HepG2 (cell line): ENCODE data around the gene ART5. TPM values are rescaled to one million over a fixed set of nuclear protein-coding genes. Genes with fewer than 3 reads are reported as not detected.

Experiments used
- BCL3 ChIP-seq: sonication (generic); formaldehyde crosslinking; IDR thresholded peaks from 2 replicates; pipeline ENCODE4 v1.5.1; 2020; ENCODE audit warnings: mild to moderate bottlenecking, missing genetic modification reagents, moderate library complexity
- CREM ChIP-seq, 2 experiments: sonication (generic) in 1 of 2; formaldehyde crosslinking in 1 of 2; IDR thresholded peaks; 2 replicates each; pipeline versions ENCODE4 v1.4.0 to v1.6.1; 2016 to 2020; ENCODE audit warnings: antibody characterized with exemption in 1 of 2, mild to moderate bottlenecking in 1 of 2, missing genetic modification reagents in 1 of 2
- ELF4 ChIP-seq: sonication (generic); formaldehyde crosslinking; IDR thresholded peaks from 2 replicates; pipeline ENCODE4 v1.5.0; 2020; ENCODE audit warnings: missing genetic modification reagents, mild to moderate bottlenecking, moderate library complexity, borderline replicate concordance
- FIP1L1 ChIP-seq: fragments of 200-400 bp; formaldehyde crosslinking; IDR thresholded peaks from 2 replicates; pipeline ENCODE4 v1.6.1; 2018; ENCODE audit warnings: low read depth, mild to moderate bottlenecking, low read length, moderate library complexity, borderline replicate concordance; ENCODE audit not compliant: insufficient read depth
- FOXA3 ChIP-seq: IDR thresholded peaks from 2 replicates; pipeline ENCODE4 v1.6.1; 2016; ENCODE audit warnings: missing genetic modification reagents, missing compliant biosample characterization
- IKZF1 ChIP-seq: fragments of 450-650 bp; IDR thresholded peaks from 2 replicates; pipeline ENCODE4 v1.7.1; 2016
- JUNB ChIP-seq: sonication (generic); formaldehyde crosslinking; IDR thresholded peaks from 2 replicates; pipeline ENCODE4 v1.8.0; 2022; ENCODE audit warnings: missing genetic modification reagents, mild to moderate bottlenecking, borderline replicate concordance
- MAFK ChIP-seq, 2 experiments: IDR thresholded peaks in 1 of 2; conservative IDR thresholded peaks in 1 of 2; 2 replicates each; pipeline ENCODE4 v1.6.1; 2011; ENCODE audit warnings: improper control_type of control experiment in 2 of 2, low read length in 2 of 2
- MTA3 ChIP-seq: sonication (generic); formaldehyde crosslinking; IDR thresholded peaks from 2 replicates; pipeline ENCODE4 v1.4.0; 2020; ENCODE audit warnings: missing genetic modification reagents
- NFE2L1 ChIP-seq: sonication (generic); formaldehyde crosslinking; IDR thresholded peaks from 2 replicates; pipeline ENCODE4 v1.4.0; 2020; ENCODE audit warnings: missing genetic modification reagents, mild to moderate bottlenecking, borderline replicate concordance
- NR2F6 ChIP-seq, 2 experiments: IDR thresholded peaks; 2 replicates each; pipeline ENCODE4 v1.6.1; 2016; ENCODE audit warnings: antibody characterized with exemption in 1 of 2, mild to moderate bottlenecking in 1 of 2
- SRF ChIP-seq: IDR thresholded peaks from 2 replicates; pipeline ENCODE4 v1.6.1; 2011; ENCODE audit warnings: mild to moderate bottlenecking, low read depth, low read length, moderate library complexity
- ZBTB40 ChIP-seq, 2 experiments: fragments of 450-650 bp in 1 of 2; sonication (generic) in 1 of 2; formaldehyde crosslinking in 1 of 2; IDR thresholded peaks; 2 replicates each; pipeline versions ENCODE4 v1.6.1 to v1.8.0; 2016 to 2022; ENCODE audit warnings: antibody characterized with exemption in 1 of 2, mild to moderate bottlenecking in 1 of 2, missing genetic modification reagents in 1 of 2
- ZKSCAN1 ChIP-seq: fragments of 150-350 bp; IDR thresholded peaks from 2 replicates; pipeline ENCODE4 v1.6.1; 2014; ENCODE audit warnings: low read length
- ZNF124 ChIP-seq: sonication (generic); formaldehyde crosslinking; IDR thresholded peaks from 2 replicates; pipeline ENCODE4 v1.4.0; 2020; ENCODE audit warnings: missing genetic modification reagents
- ZNF136 ChIP-seq: sonication (generic); formaldehyde crosslinking; IDR thresholded peaks from 2 replicates; pipeline ENCODE4 v1.8.1; 2022; ENCODE audit warnings: low read depth, mild to moderate bottlenecking, moderate library complexity, missing genetic modification reagents
- ZNF224 ChIP-seq: sonication (generic); formaldehyde crosslinking; IDR thresholded peaks from 2 replicates; pipeline ENCODE4 v1.5.0; 2020; ENCODE audit warnings: mild to moderate bottlenecking, missing genetic modification reagents
- ZNF230 ChIP-seq: sonication (generic); formaldehyde crosslinking; IDR thresholded peaks from 2 replicates; pipeline ENCODE4 v1.4.0; 2020; ENCODE audit warnings: mild to moderate bottlenecking, missing genetic modification reagents
- ZNF619 ChIP-seq: sonication (generic); formaldehyde crosslinking; IDR thresholded peaks from 2 replicates; pipeline ENCODE4 v1.4.0; 2020; ENCODE audit warnings: mild to moderate bottlenecking, missing genetic modification reagents
- ZSCAN30 ChIP-seq: sonication (generic); formaldehyde crosslinking; IDR thresholded peaks from 2 replicates; pipeline ENCODE4 v1.5.0; 2020; ENCODE audit warnings: mild to moderate bottlenecking, missing genetic modification reagents
- polyA plus RNA-seq, 8 experiments: library from polyadenylated mRNA; depleted of rRNA in 3 of 8; stranded (reverse) in 7 of 8; unstranded in 1 of 8; fragments of >200 nt; fragmentation: Illumina TruSeq in 4 of 8; extraction: Trizol in 4 of 8; gene quantifications; 2 replicates each; pipeline versions ENCODE4 v1.2.1 to v1.2.3, GENCODE V29; 2011 to 2016; ENCODE audit warnings: low read depth in 4 of 8, missing spikeins in 1 of 8, mixed read lengths in 1 of 8; ENCODE audit not compliant: insufficient read depth in 1 of 8
- total RNA-seq, 5 experiments: library from RNA; depleted of rRNA; stranded (reverse); fragments of >200 nt; fragmentation: Illumina TruSeq; extraction: Trizol; gene quantifications; 2 replicates each; pipeline ENCODE4 v1.2.3, GENCODE V29; 2016; ENCODE audit warnings: low read depth in 1 of 5

ART5 gene
- total and polyA plus RNA-seq, 2 of the 13 experiments (the other 11 are each of a cell fraction or from before 2014, with no cell fraction given), result 0.55 to 0.93 TPM

DNA sequence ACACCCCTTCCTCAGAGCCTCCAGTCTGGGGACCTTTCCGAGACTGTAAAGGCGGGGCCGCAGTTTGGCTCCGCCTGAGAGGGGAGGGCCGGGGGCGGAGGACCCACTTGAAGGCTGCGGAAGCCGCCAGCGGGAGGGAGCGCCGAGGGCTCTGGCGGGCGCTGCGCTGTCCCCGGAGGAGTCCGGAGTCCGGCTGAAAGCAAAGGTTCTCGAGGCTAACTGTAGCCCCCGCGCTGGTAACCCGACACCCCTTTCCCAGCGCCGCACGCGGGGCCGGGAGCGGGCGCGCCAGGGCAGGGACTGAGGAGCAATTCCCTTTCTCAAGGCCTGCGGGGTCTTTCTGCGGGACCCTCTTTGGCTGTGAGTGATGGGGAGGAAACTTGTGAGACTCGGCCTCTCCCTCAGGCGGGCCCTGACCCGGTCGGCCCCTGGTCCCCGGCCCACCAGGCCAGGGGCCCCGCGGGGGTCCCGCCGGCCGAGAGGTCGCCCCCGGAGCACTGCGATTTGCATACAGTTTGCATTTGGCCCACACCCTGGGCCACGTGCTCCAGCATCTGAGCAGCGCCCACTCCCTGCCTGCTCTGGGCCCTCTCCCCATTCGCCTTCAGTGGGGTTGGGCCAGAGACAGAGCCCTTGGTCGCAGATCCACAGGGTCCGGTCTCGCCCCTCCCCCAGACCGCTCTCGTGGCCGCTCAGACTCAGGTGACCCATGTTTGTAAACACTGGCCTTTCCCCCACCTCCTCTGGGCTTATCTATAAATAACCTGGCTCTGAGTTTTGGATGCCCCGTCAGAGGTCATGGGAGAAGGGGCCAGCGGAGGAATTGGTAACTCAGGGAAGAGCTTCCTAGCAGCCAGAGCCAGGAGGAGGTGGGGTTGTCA, 519 bp upstream of the ART5 start (continued):
- no peak for TF ChIP-seq ZBTB40 (IDR thresholded peaks at IDR 0.05)
- no peak for TF ChIP-seq ZBTB40 (CRISPR knock-in tag; IDR thresholded peaks at IDR 0.05)
- TF ChIP-seq CREM (IDR thresholded peaks at IDR 0.05), result no peak
- no peak for TF ChIP-seq CREM (CRISPR knock-in tag; IDR thresholded peaks at IDR 0.05)
- TF ChIP-seq JUNB (CRISPR knock-in tag), result no peak
- no peak for TF ChIP-seq ZSCAN30 (CRISPR knock-in tag)
- no peak for TF ChIP-seq SRF
- TF ChIP-seq ZNF619, result no peak
- TF ChIP-seq ZNF224 (CRISPR knock-in tag), result no peak
- no peak for TF ChIP-seq ZNF124
- TF ChIP-seq NFE2L1 (CRISPR knock-in tag), result no peak
- no peak for TF ChIP-seq ELF4
- TF ChIP-seq ZNF136 (CRISPR knock-in tag), result no peak
- no peak for TF ChIP-seq NR2F6 (IDR thresholded peaks at IDR 0.05)
- TF ChIP-seq NR2F6 (CRISPR knock-in tag; IDR thresholded peaks at IDR 0.05), result no peak
- TF ChIP-seq MTA3 (CRISPR knock-in tag), result no peak
- TF ChIP-seq FIP1L1, result no peak
- no peak for TF ChIP-seq ZKSCAN1
- no peak for TF ChIP-seq IKZF1
- TF ChIP-seq MAFK (conservative IDR thresholded peaks at IDR 0.05 in 1 of 2, IDR thresholded peaks at IDR 0.05 in 1 of 2; ENCODE audit: low read length in 2 of 2), result no peak
- TF ChIP-seq FOXA3 (CRISPR knock-in tag), result 0 out of 2 replicates have a peak, but pooled peaks have one; percentile 26
- no peak for TF ChIP-seq BCL3 (CRISPR knock-in tag)
- no peak for TF ChIP-seq ZNF230 (CRISPR knock-in tag)
